Esophagus muscularis mucosa (tissue), 4 donors: ENCODE data around the gene CER1. TPM values are rescaled to one million over a fixed set of nuclear protein-coding genes. Genes with fewer than 3 reads are reported as not detected.

Experiments
- total RNA-seq, 4 donors: library from RNA; depleted of rRNA; stranded (reverse); fragments of >200 nt; gene quantifications; one replicate each; pipeline versions ENCODE4 v1.1.0 to v1.2.1, GENCODE V29; 2016

Gene CER1
- total RNA-seq, 4 donors from 2014 or later: not detected

Other genes starting within 250 kb of the CER1 start
- gene ZDHHC21, start 29.3 kb downstream of the CER1 start, total RNA-seq: 10 to 100 TPM in 1 of 4 donors, 1 to 10 TPM in 3; 7.6 to 11.6 (median 8.9) TPM
- 1 to 10 TPM in 3 of 4 donors, under 1 TPM in 1; 0.58 to 3.5 (median 1.9) TPM for gene FREM1, start 187.7 kb upstream of the CER1 start, total RNA-seq